Muscle layer of colon (tissue), 2 donors: ENCODE measurements around the gene PTX4.
"Not testable (repeated sequence)": the region's sequence is repeated elsewhere in the genome, so short reads cannot be mapped to it uniquely, and the experiment has no call there.

Source experiments
- H3K27ac ChIP-seq: one replicate; pipeline ENCODE4 v1.7.0; 2013; ENCODE audit warnings: low read depth, mild to moderate bottlenecking, low read length, moderate library complexity
- H3K27me3 ChIP-seq, 2 donors: one replicate each; pipeline ENCODE4 v1.7.0; 2013; ENCODE audit warnings: low read length in 2 of 2, mild to moderate bottlenecking in 2 of 2; ENCODE audit not compliant: insufficient read depth in 2 of 2, control insufficient read depth in 1 of 2
- H3K36me3 ChIP-seq: one replicate; pipeline ENCODE4 v1.7.0; 2013; ENCODE audit warnings: mild to moderate bottlenecking, low read length; ENCODE audit not compliant: insufficient read depth
- H3K4me1 ChIP-seq: one replicate; pipeline ENCODE4 v1.7.0; 2013; ENCODE audit warnings: mild to moderate bottlenecking, low read length; ENCODE audit not compliant: insufficient read depth
- H3K4me3 ChIP-seq, 2 donors: one replicate each; pipeline ENCODE4 v1.7.0; 2013; ENCODE audit warnings: low read length in 2 of 2, low read depth in 1 of 2, mild to moderate bottlenecking in 1 of 2, moderate library complexity in 1 of 2
- H3K9ac ChIP-seq: one replicate; pipeline ENCODE4 v1.7.0; 2013; ENCODE audit warnings: low read length
- H3K9me3 ChIP-seq: one replicate; pipeline ENCODE4 v1.7.0; 2013; ENCODE audit warnings: mild to moderate bottlenecking, low read length
- donor health status: abdominal sarcoma.
- donor health status: Adenocarcinoma of cecum.

The PTX4 gene

GRCh38 chr16:1443403-1443973 lies 45.3 kb downstream of the PTX4 start:
- H3K27ac ChIP-seq = no peak overlapping the region
- no peaks in the 10 kb centered on the region for H3K27me3 ChIP-seq
- no peak overlapping the region for H3K9ac ChIP-seq
- no peak overlapping the region for H3K4me3 ChIP-seq
- no peaks in the 10 kb centered on the region for H3K4me1 ChIP-seq
- peaks cover 13% of the 10 kb centered on the region for H3K36me3 ChIP-seq
- H3K9me3 ChIP-seq = no peaks in the 10 kb centered on the region

GRCh38 chr16:1442697-1443096 lies 46.0 kb downstream of the PTX4 start:
- no peak overlapping the region for H3K4me3 ChIP-seq
- no peaks in the 10 kb centered on the region for H3K27me3 ChIP-seq
- no peaks in the 10 kb centered on the region for H3K4me1 ChIP-seq
- H3K9ac ChIP-seq = no peak overlapping the region
- peaks cover 6% of the 10 kb centered on the region for H3K36me3 ChIP-seq
- H3K9me3 ChIP-seq = no peaks in the 10 kb centered on the region
- H3K27ac ChIP-seq = no peak overlapping the region

- Histone ChIP-seq H3K27me3 (no peaks in the 10 kb centered on the region), H3K9ac (no peak overlapping the region), H3K36me3 (peaks cover 6% of the 10 kb centered on the region), H3K9me3 (no peaks in the 10 kb centered on the region), H3K4me1 (no peaks in the 10 kb centered on the region), H3K27ac (no peak overlapping the region), H3K4me3 (no peak overlapping the region)
Observed at GRCh38 chr16:1441391-1441829, 47.3 kb downstream of the PTX4 start.

DNA sequence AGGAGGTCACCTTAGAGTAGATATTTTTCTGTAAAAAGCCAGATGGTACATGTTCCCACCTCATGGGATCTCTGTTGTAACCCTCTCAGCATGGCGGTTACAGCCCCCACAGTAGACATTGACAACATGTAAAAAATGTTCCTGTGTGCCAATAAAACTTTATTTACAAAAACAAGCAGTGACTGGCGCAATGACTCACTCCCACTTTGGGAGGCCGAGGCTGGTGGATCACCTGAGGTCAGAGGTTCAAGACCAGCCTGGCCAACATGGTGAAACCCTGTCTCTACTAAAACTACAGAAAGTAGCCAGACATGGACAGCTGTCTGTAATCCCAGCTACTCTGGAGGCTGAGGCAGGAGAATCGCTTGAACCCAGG lies 49.1 kb downstream of the PTX4 start:
- not testable (repeated sequence) for H3K9ac ChIP-seq, H3K4me1 ChIP-seq, H3K36me3 ChIP-seq, H3K9me3 ChIP-seq, H3K4me3 ChIP-seq, H3K27ac ChIP-seq, H3K27me3 ChIP-seq

DNA sequence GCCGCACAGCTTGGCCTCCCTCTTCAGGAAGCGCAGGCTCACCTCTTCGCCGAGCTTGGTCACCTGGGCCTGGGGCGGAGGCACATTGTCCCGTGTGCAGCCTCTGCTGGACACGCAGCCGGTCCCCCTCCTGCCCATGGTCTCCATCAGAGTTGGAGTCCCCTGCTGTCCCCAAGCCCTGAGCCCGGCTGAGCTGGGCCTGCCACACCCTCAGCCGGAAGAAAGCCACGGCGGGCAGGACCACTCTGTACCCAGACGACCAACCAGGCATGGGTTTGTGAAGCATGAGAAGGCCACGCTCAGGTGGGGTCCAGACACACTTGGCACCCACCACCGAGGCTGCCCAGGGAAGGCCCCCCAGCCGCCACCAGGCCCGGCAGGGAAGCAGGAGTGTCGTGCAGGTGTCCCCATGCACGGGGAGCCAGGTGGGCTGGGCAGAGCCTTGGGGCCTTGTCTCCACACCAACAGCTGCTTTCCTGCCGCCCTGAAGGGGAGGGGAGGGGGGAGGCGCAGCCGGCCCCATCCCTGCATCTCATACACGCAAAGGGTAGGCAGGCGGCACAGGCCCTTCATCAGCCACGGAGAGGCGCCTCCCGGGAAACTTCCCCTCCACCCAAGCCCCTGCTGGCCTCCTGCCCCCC lies 49.6 kb downstream of the PTX4 start:
- no peaks in the 10 kb centered on the region for H3K27me3 ChIP-seq

GRCh38 chr16:1438229-1439057 lies 50.3 kb downstream of the PTX4 start:
- no peak overlapping the region for H3K27ac ChIP-seq
- H3K27me3 ChIP-seq = no peaks in the 10 kb centered on the region
- H3K4me1 ChIP-seq = no peaks in the 10 kb centered on the region
- no peaks in the 10 kb centered on the region for H3K36me3 ChIP-seq
- no peak overlapping the region for H3K9ac ChIP-seq
- no peaks in the 10 kb centered on the region for H3K9me3 ChIP-seq
- no peak overlapping the region for H3K4me3 ChIP-seq

More for the DNA sequence above, 49.6 kb downstream of the PTX4 start:
- Histone ChIP-seq H3K36me3 (no peaks in the 10 kb centered on the region), H3K27ac (no peak overlapping the region), H3K9ac (no peak overlapping the region), H3K9me3 (no peaks in the 10 kb centered on the region), H3K4me3 (no peak overlapping the region), H3K4me1 (no peaks in the 10 kb centered on the region)

- H3K27ac ChIP-seq = no peak overlapping the region
- H3K36me3 ChIP-seq = no peaks in the 10 kb centered on the region
- H3K4me1 ChIP-seq = no peaks in the 10 kb centered on the region
- H3K27me3 ChIP-seq = no peaks in the 10 kb centered on the region
- no peak overlapping the region for H3K9ac ChIP-seq
- H3K9me3 ChIP-seq = no peaks in the 10 kb centered on the region
- no peak overlapping the region for H3K4me3 ChIP-seq
Observed at GRCh38 chr16:1437606-1438005, 51.1 kb downstream of the PTX4 start.

DNA sequence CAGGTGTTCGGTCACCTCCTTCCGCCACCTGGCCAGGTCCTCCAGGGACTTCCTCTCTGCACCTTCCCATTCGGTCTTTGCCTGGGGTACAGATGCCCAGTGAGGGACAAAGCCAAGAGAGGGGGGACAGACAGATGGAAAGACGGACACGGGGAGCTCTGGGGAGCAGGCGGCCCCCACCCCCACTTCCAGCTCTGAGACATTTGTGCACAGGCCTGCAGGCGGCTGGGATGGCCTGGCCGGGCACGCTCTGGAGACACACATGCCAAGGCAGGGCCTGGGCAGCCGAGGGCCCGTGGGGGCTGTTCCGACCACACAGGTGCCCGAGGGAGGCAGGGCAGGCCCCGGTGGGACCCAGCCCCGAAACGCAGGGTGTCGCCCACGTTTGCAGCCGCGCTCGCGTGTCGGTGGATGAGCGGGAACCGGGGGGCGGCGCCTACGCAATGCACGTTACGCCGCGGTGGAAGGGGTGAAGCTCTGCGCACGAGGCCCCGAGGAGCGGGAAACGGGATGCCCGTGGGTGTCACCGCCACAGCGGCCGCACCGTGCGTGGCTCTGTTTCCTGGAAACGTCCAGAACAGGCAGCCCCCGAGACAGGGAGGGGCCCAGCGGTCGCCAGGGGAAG lies 51.9 kb downstream of the PTX4 start:
- H3K4me1 ChIP-seq = no peaks in the 10 kb centered on the region
- no peak overlapping the region for H3K9ac ChIP-seq
- no peaks in the 10 kb centered on the region for H3K27me3 ChIP-seq
- no peak overlapping the region for H3K27ac ChIP-seq
- no peaks in the 10 kb centered on the region for H3K9me3 ChIP-seq
- H3K36me3 ChIP-seq = no peaks in the 10 kb centered on the region
- no peak overlapping the region for H3K4me3 ChIP-seq

DNA sequence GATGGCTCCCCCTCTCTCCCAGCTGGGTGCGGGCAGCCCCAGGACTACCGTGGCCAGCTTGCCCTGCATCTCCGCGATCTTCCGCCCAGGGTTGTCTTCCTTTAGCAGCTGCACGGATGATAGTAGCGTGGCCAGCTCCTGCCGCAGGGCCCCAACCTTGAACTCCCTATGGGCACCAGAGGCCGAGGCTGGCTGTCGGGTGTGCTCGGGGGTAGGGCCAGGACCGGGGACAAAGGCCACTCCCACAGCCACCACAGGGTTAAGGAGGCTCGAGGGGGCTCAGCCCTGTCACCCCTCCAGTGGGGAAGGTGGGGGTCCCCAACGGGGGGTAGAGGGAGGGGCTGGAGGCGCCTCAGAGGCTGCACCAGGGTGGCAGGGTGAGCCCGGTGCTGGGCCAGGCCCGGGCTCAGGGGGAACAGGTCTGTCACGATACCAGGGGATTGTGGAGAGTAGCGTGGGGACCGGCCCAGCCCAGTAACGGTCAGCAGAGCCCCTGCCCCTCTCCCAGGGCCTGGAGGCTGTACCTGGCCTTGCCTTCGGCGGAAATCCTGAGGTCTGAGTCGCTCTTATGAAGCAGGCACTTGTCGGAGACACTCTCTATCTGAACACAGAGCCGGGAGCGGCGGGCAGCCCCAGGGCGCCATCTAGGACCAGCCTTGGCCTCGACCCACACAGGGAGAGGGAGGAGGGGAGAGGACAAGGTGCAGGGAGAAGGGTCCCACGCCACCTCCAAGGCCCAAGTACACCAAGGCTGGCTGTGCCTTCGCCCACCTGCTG lies 52.6 kb downstream of the PTX4 start:
- Histone ChIP-seq H3K9me3 (no peaks in the 10 kb centered on the region), H3K27ac (no peak overlapping the region), H3K36me3 (no peaks in the 10 kb centered on the region)

More for the DNA sequence above, 52.6 kb downstream of the PTX4 start:
- no peaks in the 10 kb centered on the region for H3K27me3 ChIP-seq
- no peak overlapping the region for H3K4me3 ChIP-seq
- no peak overlapping the region for H3K9ac ChIP-seq
- no peaks in the 10 kb centered on the region for H3K4me1 ChIP-seq
